ENCODE data around the gene PLCB3. TPM values are rescaled to one million over a fixed set of nuclear protein-coding genes. Genes with fewer than 3 reads are reported as not detected.

The PLCB3 gene
- total and polyA plus RNA-seq, 2 of the 13 experiments (the other 11 are each of a cell fraction or from before 2014, with no cell fraction given): 7.5 to 13.8 TPM

- TF ChIP-seq SNAPC4 (CRISPR knock-in tag; IDR thresholded peaks at IDR 0.05): no peak
- TF ChIP-seq CCDC6 (CRISPR knock-in tag; IDR thresholded peaks at IDR 0.05): no peak
- TF ChIP-seq BRD4 (CRISPR knock-in tag; IDR thresholded peaks at IDR 0.05): 0 out of 2 replicates have a peak, but pooled peaks have one; percentile 57
- TF ChIP-seq ARNTL (CRISPR knock-in tag; IDR thresholded peaks at IDR 0.05): peak; percentile 54; the same call in 1 of the 2 replicates
- no peak for TF ChIP-seq ZFP36L1 (CRISPR knock-in tag; IDR thresholded peaks at IDR 0.05)
- TF ChIP-seq ZNF788 (CRISPR knock-in tag; IDR thresholded peaks at IDR 0.05; ENCODE audit: borderline replicate concordance): peak; percentile 17; the same call in 1 of the 2 replicates
- no peak for TF ChIP-seq ZBTB25 (CRISPR knock-in tag; IDR thresholded peaks at IDR 0.05)
- no peak for TF ChIP-seq ZNF562 (CRISPR knock-in tag; IDR thresholded peaks at IDR 0.05; ENCODE audit: borderline replicate concordance)
- TF ChIP-seq FOSL2 (CRISPR knock-in tag; IDR thresholded peaks at IDR 0.05): no peak
- no peak for TF ChIP-seq FOXC1 (CRISPR knock-in tag; IDR thresholded peaks at IDR 0.05; ENCODE audit: borderline replicate concordance)
- TF ChIP-seq CERS6 (CRISPR knock-in tag; IDR thresholded peaks at IDR 0.05): no peak
- no peak for TF ChIP-seq GTF3A (CRISPR knock-in tag; conservative IDR thresholded peaks at IDR 0.05)
- no peak for TF ChIP-seq FOXK1 (CRISPR knock-in tag; IDR thresholded peaks at IDR 0.05; ENCODE audit: borderline replicate concordance, low read depth)
- peak; percentile 75; the same call in 1 of the 2 replicates for TF ChIP-seq NRL (CRISPR knock-in tag; IDR thresholded peaks at IDR 0.05; ENCODE audit: borderline replicate concordance)
- TF ChIP-seq ZKSCAN5 (CRISPR knock-in tag; IDR thresholded peaks at IDR 0.05): no peak
- no peak for TF ChIP-seq ETV6 (CRISPR knock-in tag; conservative IDR thresholded peaks at IDR 0.05)
- TF ChIP-seq PTBP1 (IDR thresholded peaks at IDR 0.05; ENCODE audit: low read depth, low read length, poor library complexity, severe bottlenecking): no peak
- TF ChIP-seq FIP1L1 (IDR thresholded peaks at IDR 0.05; ENCODE audit: borderline replicate concordance, insufficient read depth, low read depth, low read length): no peak
- no peak for TF ChIP-seq ZNF75D (CRISPR knock-in tag; IDR thresholded peaks at IDR 0.05; ENCODE audit: borderline replicate concordance)
- no peak for TF ChIP-seq MAF1 (CRISPR knock-in tag; IDR thresholded peaks at IDR 0.05; ENCODE audit: borderline replicate concordance)
- no peak for TF ChIP-seq ZIK1 (CRISPR knock-in tag; IDR thresholded peaks at IDR 0.05; ENCODE audit: borderline replicate concordance, low read depth)
- no peak for TF ChIP-seq ZNF792 (CRISPR knock-in tag; IDR thresholded peaks at IDR 0.05)
- no peak for TF ChIP-seq ZMYM3 (CRISPR knock-in tag; IDR thresholded peaks at IDR 0.05)
These were observed 16.5 kb upstream of the PLCB3 start (continued) for GRCh38 chr11:64234647-64235379.
